GM19438 (cell line): ENCODE data around the gene TPO.
"Not testable (repeated sequence)": the region's sequence is repeated elsewhere in the genome, so short reads cannot be mapped to it uniquely, and the experiment has no call there.

Experiments used
- ATAC-seq: cut with Tn5 transposase; IDR thresholded peaks from one replicate; pipeline ENCODE4 v1.9.1; 2021; ENCODE audit warnings: low read depth; ENCODE audit not compliant: unreplicated experiment

Gene TPO

GRCh38 chr2:1413156-1413710 lies at the start of gene TPO:
Gene TPO, plus strand, starts transcription at chr2:1413463. Its CDS starts 946 bp downstream, at chr2:1414409.
- no peak for ATAC-seq

GRCh38 chr2:1366546-1367134 lies 46.6 kb upstream of the TPO start:
- no peak for ATAC-seq

GRCh38 chr2:1367601-1368000 lies 45.7 kb upstream of the TPO start:
- no peak for ATAC-seq

- ATAC-seq: no peak
Observed at GRCh38 chr2:1369905-1370304, 43.4 kb upstream of the TPO start.

GRCh38 chr2:1370461-1370860 lies 42.8 kb upstream of the TPO start:
- no peak for ATAC-seq

- ATAC-seq: no peak
Observed at GRCh38 chr2:1371082-1371481, 42.2 kb upstream of the TPO start.

GRCh38 chr2:1373830-1374229 lies 39.4 kb upstream of the TPO start:
- ATAC-seq: no peak

- ATAC-seq: no peak
Observed at GRCh38 chr2:1374287-1374686, 39.0 kb upstream of the TPO start.

- no peak for ATAC-seq
Observed at GRCh38 chr2:1375794-1376193, 37.5 kb upstream of the TPO start.

- no peak for ATAC-seq
Observed at GRCh38 chr2:1377473-1377872, 35.8 kb upstream of the TPO start.

GRCh38 chr2:1378456-1379150 lies 34.7 kb upstream of the TPO start:
- ATAC-seq: no peak

- ATAC-seq: no peak
Observed at GRCh38 chr2:1381644-1382043, 31.6 kb upstream of the TPO start.

- ATAC-seq: not testable (repeated sequence)
Observed at GRCh38 chr2:1387954-1388725, 25.1 kb upstream of the TPO start.

GRCh38 chr2:1390118-1390517 lies 23.1 kb upstream of the TPO start:
- ATAC-seq: not testable (repeated sequence)

- no peak for ATAC-seq
Observed at GRCh38 chr2:1393321-1393720, 19.9 kb upstream of the TPO start.

GRCh38 chr2:1394709-1395408 lies 18.4 kb upstream of the TPO start:
- no peak for ATAC-seq

GRCh38 chr2:1397350-1397749 lies 15.9 kb upstream of the TPO start:
- ATAC-seq: no peak

- ATAC-seq: no peak
Observed at GRCh38 chr2:1398191-1398590, 15.1 kb upstream of the TPO start.

- no peak for ATAC-seq
Observed at GRCh38 chr2:1400943-1401735, 12.1 kb upstream of the TPO start.

- no peak for ATAC-seq
Observed at GRCh38 chr2:1402064-1402463, 11.2 kb upstream of the TPO start.
